Stimulated activated CD8-positive, alpha-beta memory T cell treated with anti-CD3 and anti-CD28 coated beads, Interleukin-12 subunit alpha, Interleukin-12 subunit beta, amount 100 ng/mL, for 4 hours (primary cell): ENCODE data around the gene WSCD2.

Experiments
- DNase-seq: peaks from one replicate; pipeline ENCODE4 v3.0.0-alpha.2; 2020; ENCODE audit warnings: low read depth

WSCD2 gene

DNA sequence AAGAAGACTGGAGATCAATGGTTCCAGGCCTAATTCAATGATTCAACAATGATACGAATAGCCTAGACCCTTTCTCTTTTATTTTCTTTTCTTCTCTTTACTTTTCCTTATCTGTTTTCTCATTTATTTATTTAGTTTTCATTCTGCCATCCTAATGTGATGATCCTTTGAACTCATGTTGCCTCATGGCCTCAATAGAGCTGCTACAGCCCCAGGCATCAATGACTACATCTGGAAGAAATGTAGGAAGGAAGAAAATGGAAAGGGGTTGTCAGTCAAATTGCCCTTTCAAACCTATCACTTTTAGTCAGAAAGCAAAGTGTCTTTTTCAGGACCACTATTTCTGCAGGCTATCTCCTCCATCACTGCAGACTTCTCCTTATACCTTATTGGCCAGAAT lies 140.1 kb downstream of the WSCD2 start:
- DNase-seq: no peak

DNA sequence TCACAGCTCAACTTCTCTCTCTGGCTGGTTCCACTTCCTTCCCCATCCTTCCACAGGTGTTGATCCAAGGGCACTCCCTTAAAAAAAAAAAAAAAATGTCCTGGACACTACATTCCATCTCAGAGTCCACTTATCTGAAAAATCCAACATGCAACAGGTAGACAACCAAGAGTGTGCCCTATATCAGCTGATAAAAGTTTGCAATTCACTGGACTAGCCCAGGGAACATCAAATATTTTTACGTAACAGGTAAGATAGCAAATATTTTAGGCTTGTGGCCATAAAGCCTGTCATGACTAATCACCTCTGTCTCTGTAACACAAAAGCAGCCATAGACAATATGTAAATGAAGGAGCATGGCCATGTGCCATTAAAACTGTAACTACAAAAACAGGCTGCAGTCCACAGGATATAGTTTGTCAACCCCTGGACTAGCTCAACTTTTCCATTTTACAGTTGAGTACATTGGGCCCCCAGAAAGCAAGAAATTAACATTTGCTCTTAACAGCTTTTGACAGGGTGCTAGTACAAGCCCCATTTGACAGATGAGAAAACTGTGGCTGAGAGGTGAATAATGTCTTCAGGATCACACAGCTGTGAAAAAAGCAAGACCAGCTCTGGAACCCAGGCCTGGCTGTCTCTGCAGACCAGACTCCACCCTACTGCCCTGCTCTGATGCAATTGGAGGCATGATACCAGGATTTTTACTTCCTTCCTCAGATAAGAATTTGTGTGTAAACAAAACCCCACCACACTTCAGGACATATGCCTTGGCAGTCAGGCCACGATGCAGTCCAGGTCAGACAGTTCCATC lies 141.2 kb downstream of the WSCD2 start:
- no peak for DNase-seq

DNA sequence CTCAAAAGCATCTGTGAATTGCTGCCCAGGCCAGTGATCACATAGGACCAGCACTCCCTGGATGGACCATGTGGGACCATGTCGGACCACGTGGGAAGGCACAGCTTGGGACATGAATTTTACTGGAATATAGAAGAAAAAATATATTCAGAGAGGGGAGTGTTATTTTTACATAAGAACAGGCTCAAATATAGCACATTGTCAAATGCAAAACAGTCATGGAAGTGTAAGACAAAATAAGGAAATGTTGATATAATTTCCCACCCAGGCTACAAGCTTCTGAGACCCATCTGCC lies 141.7 kb downstream of the WSCD2 start:
- no peak for DNase-seq

DNA sequence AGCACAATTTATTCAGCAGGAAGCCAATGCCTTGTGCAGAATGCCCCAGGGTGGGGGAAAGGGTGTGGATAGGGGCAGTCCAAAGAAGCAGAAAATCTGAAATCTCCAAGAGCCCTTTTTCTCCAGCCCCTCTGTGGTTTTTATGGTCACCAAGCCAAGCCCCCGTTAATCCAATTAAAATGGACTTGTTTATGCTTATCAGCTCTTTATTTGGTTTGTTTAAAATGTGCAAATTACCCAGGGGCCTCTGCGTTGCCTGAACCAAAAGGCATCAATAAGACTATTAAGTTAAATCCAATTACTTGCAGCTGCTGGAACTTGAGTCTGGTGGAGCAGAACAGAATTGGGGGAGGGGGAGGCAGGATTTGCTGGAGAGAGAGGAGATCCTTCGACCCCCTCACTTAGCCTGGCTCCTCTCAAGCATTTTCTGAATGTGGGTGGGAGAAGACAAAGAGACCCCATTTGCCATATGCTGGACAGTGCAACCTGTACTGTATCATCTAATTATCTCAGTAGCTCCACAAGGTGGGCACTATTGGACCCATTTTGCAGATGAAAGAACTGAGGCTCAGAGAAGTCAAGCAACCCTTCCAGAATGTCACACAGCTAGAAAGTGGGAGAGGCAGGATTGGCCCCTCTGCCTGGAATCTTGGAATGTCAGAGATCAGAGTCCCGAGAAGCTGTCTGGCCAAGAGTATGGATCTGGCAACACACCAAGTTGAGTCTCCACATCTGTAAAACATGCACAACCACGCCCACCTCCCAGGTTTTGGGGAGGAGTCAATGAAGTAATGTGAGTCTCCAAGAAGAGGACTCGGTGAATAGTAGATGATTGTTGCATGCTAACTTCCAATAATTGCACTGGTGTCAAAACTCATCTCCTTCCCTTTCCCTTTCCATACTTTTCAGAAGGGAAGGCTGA lies 143.1 kb downstream of the WSCD2 start:
- DNase-seq: no peak

DNA sequence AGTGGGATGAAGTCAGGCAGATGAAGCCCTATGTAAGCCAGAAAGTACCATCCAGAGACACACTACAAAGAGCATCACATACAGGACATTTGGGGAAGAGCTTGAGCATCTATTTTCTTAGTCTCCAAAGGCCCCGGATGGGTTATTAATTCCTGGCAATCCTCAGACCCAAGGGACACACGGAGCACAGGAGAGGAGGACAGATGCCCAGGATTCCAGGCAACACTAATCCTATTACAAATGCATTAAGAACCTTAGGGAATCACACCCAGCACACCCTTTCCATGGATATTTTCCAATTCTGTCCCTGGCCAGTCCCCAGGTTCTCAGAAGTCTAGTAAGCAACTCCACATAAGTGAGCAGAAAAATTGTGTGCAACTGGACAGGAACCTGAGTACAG lies 144.1 kb downstream of the WSCD2 start:
- no peak for DNase-seq

DNA sequence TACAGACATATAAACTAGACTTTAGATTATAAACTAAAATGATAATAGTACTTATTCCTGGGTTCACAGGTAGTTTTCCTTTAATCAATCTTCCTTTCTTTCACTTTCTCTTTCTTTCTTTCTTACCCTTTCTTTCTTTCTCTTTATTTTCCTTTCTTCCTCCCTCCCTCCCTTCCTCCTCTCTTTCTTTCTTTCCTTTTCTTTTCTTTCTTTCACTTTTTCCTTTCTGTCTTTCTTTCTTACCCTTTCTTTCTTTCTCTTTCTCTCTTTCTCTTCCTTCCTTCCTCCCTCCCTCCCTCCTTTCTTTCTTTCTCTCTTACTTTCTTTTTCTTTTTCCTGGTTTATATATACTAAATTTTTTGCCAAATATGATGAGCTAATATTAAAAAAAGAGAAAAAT lies 148.5 kb downstream of the WSCD2 start:
- no peak for DNase-seq

DNA sequence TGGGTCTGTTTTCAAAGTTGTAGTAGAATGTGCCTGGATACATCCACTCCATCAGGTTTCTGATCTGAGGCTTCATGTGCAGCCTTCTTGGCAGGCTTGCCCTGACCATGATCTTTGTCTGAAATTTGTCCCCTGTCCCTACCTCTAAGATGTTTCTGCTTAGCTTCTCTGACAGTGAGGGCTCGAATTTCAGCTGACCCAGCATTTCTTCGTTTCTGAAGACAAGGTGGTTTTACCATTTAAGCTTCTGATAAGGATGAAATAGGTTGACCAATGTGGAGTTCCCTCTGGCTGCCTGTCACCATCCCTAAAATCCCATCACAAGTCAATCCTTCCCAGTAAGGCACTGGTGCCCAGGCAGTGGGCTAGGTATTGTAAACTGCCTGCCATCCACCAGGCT lies 153.1 kb downstream of the WSCD2 start:
- DNase-seq: no peak

DNA sequence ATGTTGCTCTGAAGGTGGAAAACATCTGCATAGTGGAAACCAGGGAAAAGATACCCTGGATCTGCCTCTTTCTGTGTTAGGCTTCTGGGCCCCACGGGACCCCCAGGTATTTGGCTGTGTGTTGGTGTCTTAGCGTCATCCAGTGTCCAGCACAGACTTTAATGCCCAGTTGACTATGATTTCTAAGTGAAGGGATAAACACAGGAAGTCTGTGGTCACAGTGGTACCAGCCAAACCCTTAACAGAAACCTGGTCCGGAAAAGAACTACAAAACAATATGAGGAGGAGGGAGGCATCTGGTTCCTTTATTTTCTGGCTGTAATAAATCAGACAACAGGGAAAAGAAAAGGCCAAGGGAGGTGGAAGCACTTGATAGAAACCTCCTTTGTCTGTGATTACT lies 153.6 kb downstream of the WSCD2 start:
- no peak for DNase-seq

DNA sequence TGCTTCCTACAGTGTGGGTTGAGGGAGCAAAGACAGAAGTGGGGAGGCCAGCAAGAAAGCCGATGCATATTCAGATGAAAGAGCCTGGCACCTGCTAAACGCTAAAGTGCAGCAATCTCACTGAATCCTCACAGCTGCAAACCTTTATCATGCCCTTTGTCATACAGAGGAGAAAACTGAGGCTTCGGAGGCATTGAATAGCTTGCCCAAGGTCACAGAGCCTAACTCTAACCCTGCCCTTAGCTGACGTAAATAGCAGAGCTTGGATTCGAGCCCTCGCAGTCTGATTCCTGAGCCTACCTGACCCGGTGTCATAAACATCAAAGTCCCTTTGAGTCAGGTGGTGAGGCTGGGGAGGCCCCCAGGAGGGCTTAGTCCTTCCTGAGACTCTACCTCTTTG lies 155.1 kb downstream of the WSCD2 start:
- no peak for DNase-seq

DNA sequence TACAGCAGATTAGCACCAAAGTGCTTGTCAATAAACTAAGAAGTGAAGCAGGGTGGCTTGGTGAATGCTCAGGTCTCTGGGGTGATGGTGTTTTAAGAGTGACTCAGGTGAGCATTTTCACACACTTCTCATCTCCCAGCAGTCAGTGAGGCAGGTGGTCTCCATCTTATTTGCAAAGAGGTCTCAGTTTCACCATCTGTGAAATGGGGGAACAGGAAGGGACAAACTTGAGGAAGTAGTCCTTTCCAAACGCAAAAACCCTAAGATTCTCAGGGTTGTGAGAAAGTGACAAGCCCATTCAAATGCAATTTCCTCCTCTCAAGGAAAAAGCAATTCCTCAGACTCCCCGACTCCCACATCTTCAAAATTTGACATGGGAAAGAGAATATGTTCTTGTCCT lies 155.9 kb downstream of the WSCD2 start:
- DNase-seq: no peak

DNA sequence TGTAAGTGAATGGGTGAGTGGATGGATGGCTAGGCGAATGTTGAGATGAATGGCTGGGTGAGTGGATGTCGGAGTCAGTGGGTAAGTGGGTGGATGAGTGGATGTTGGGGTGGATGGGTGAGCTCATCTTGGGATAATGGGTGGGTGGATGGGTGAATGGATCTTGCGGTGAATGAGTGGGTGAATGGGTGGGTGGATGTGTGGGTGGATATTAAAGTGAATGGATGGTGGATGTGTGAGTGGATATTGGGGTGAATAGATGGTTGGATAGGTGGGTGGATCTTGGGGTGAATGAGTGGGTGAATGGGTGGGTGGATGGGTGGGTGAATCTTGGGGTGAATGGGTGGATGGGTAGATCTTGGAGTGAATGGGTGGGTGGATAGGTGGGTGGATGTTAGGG lies 158.1 kb downstream of the WSCD2 start:
- DNase-seq: no peak

DNA sequence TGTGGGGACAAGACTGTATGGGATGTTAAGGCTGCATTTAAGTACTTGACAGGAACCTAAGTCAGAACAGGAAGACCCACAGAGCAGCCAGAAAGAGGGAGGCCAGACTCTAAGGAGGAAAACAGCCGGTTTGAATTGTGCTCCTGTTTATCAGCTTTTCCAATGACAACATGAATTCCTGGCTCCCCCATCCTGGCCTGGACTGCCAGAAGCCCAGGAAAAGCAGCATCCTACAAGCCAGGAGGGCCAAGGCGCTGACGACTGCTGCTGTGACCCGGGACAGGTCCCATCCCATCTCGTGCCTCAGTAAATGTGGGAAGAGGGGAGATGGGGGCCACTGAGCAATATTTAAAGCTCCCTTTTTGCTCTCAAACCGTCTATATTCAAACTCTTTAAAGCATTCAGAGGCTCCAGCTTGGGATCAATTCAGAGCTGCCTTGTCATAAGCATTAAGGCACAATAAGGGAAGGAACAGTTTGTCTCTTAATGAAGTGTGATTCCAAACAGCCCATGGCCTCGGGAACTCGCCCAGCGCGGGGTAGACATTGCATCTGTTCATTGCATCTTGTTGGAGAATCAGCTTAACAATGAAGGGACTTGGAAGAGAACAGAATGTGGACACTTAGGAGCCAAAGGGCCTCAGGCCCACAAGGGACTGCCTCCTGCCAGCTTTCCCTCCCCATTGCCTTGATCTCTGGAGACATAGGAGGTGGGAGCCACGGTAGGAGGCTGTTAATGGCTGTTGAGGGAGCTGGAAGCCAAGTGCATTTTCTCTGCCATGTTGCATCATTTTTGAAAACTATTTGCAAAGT lies 160.5 kb downstream of the WSCD2 start:
- no peak for DNase-seq

DNA sequence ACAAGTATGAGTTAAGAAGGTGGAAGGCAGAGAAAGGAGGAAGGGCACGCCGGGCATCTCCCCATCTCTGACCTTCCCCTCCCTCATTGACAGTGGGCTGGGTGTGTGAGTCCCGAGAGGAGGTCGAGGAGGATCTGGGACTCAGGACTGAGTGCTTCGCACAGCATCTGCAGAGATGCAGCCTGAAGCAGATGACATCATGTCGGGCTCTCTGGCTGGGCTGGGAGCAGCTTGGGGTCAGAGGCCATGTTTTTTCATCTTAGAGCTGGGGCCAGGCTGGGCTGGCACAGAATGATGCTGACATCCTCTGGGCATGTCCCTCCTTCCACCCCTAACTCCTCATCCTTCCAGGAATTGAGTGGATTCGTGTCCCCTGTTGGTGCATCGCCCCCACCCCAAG lies 166.6 kb downstream of the WSCD2 start:
- no peak for DNase-seq

DNA sequence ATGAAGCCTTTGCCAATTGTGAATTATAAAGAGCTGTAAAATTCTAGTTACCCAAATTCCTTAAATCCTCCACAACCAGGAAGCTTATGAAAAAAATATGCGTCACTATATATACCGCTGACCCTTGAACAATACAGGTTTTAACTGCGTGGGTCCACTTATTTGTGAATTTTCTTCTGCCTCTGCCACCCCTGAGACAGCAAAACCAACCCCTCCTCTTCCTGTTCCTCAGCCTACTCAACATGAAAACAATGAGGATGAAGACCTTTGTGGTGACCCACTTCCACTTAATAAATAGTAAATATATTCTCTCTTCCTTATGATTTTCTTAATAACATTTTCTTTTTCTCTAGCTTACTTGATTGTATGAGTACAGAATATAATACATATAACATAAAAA lies 167.9 kb downstream of the WSCD2 start:
- DNase-seq: no peak

DNA sequence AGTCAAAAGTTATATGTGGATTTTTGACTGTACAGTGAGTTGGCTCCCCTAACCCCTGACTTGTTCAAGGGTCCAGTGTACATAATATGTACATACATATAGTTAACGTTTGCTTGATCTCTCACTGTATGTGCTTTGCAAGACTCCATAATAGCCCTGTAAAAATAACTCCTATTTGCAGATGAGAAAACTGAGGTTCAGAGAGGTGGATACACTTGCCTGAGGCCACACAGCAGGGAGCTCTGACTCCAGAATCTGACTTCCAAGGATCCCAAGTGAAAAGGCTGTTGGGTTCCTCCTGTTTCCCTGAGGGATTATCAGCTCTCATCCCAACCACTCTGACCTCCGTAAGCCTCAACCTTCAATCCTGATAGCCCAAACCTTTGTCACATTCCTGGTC lies 168.3 kb downstream of the WSCD2 start:
- DNase-seq: no peak

DNA sequence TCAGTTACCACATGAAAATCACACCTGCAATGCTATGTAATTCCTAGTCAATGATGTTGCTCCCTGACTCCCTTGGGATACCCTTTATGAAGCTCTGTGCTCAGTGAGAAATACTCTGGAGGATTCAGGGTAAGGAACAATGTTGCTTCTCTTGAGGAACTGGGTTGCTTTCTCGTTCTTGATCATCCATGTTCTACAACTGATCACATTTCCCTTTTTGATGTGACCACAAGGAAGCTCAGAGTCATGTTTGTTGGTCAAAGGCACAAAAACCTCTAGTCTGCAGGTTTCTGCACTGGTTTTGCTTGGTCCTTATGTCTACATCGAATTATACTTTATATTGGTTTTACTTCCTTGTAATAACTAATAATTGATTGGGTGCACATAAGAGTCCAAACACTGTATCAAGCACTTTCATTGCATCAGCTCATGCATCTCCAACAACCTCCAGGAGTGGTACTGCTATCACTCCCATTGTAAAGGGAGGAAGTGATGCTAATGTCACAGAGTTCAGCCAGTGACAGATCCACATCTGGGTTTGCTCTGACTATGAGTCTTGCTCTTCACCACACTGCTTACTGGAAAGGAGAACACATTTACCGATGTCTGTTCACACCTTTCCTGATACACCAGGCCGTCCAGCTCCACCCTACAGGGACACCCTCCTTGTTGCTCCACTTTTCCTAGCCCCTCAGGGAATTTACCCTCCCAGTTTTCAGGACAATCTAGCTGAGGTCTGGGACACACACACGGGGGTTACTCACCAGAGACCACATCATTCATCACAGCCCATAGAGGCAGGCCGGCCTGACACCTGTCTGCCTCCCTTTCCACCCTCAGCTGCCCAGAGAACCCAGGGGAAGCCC lies 169.0 kb downstream of the WSCD2 start:
- DNase-seq: no peak

DNA sequence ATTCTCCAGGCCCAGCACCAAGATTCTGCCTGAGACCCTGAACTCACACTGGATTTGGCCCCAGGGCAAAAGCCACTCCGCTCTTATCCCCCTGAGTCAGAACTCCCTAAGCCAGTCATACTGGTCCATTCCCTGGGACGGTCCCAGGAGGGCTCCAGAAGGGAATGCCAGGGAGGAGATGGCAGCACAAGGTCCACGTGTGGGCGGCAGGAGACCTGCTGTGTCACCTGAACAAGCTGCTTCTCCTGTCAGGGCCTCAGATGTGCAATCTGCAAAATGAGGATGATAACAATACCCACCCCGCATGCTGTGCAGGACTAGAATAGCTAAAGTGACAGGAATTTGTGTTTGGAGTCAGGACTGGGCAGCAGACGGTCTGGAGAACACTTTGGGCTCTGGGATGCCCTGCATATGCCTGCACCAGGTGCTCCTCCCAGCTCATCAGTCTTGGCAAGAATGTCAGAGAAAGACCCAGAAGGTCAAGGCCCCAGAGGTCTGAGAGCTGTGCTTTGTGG lies 169.7 kb downstream of the WSCD2 start:
- no peak for DNase-seq

DNA sequence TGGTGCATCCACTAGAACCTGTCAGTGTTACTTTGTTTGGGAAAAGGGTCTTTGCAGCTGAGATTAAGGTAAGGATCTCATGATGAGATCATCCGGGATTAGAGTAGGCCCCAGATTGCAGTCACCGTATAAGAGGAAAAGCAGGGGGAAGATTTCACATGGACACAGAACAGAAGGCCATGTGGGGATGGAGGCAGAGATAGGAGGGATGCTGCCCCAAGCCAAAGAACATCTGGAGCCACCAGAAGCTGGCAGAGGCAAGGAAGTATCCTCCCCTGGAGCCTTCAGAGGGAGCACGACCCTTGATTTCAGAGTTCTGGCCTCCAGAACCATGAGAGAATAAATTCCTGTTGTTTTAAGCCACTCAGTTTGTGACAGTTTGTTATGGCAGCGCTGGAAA lies 170.4 kb downstream of the WSCD2 start:
- DNase-seq: no peak
